ENCODE measurements around the gene RGS9.

RGS9 gene

GRCh38 chr17:65265276-65265675, 128.1 kb downstream of the RGS9 start:
- no peak for DNase-seq

DNA sequence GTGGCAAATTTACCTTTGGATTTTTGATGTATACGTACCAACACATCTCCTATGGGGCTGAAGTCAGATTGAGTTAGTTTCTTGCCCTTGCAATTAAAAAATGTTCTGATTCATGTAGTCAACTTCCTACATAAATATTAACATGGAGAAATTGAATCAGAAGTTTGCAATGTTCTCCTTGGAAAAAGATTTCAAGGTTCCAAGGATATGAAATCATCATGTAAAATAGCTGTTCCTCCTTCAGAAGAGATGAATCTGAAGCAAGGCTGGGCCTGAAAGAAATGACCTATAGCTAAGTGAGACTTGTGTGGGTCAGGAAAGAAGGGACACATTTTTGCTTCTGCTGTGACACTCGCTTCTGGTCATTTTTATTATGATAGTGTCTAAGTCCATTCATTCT, 131.7 kb downstream of the RGS9 start:
- DNase-seq, result no peak

DNA sequence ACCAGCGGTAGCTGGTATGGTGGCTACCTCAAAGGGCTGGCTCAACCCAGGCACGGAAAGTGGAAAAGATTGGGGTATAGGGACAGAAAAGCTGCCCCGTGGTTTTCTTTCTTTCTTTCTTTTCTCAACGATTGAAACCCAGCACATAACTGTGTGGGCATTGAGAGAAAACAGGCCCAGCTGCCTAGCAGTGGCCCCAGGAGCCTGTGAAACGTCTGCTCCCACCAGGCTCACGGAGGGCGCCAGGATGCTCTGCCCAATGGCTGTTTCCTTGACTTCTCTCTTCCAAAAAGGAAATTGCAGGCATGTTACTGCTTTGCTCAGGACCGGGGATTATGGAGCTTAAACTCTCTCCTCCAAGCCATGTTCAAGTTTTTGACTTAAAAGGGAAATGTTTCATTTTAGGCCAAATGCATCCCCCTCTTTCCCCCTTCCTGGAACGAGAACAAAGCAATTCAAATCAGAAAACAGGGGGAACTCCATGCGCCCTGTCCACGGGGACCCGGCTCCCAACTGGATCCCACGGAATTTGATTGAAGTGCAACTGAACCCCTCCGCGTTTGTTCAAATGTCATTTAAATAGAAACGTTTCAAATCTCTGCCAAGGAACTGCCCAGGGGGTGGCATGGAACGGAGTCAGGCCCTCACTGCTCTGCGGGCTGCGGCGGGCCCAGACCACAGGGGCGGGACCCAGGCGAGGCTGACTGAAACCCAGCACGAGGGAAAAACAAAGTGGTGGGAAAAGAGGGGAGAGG, 133.5 kb downstream of the RGS9 start:
- DNase-seq, result no peak

DNA sequence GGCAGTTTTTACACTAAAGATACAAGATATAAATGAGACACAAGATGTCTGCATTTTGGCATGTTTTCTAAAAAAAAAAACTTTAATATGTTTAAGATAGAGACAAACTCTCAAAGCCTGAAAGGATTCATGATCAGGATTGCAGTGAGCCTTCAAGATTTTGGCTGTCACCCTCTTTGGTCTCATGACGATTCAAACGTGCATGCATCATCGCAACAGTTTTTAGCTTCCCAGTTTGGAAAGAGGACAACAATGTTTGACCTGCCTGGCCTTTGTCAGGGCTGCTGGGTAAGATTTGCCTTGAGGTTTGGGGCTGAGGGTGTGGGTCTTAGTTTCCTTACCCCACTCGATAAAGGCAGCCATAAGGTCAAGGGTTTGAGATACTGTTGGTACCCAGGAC, 134.1 kb downstream of the RGS9 start:
- DNase-seq, result no peak
